HepG2 (cell line): ENCODE data around the gene EPC2. TPM values are rescaled to one million over a fixed set of nuclear protein-coding genes. Genes with fewer than 3 reads are reported as not detected.

Experiments
- ARNT2 ChIP-seq: sonication (generic); formaldehyde crosslinking; IDR thresholded peaks from 2 replicates; pipeline ENCODE4 v1.8.0; 2022; ENCODE audit warnings: mild to moderate bottlenecking, low read depth, missing genetic modification reagents, moderate library complexity
- ATF3 ChIP-seq: sonication (generic); formaldehyde crosslinking; IDR thresholded peaks from 2 replicates; pipeline ENCODE4 v1.4.0; 2020; ENCODE audit warnings: missing genetic modification reagents
- ATF7 ChIP-seq, 2 experiments: fragments of 450-650 bp in 1 of 2; sonication (generic) in 1 of 2; formaldehyde crosslinking in 1 of 2; IDR thresholded peaks; 2 replicates each; pipeline versions ENCODE4 v1.4.0 to v1.6.1; 2016 to 2020; ENCODE audit warnings: antibody characterized with exemption in 1 of 2, mild to moderate bottlenecking in 1 of 2, missing genetic modification reagents in 1 of 2
- DZIP1 ChIP-seq: sonication (generic); formaldehyde crosslinking; IDR thresholded peaks from 2 replicates; pipeline ENCODE4 v1.5.0; 2020; ENCODE audit warnings: mild to moderate bottlenecking, missing genetic modification reagents
- ELF4 ChIP-seq: sonication (generic); formaldehyde crosslinking; IDR thresholded peaks from 2 replicates; pipeline ENCODE4 v1.5.0; 2020; ENCODE audit warnings: missing genetic modification reagents, mild to moderate bottlenecking, moderate library complexity, borderline replicate concordance
- NONO ChIP-seq, 2 experiments: fragments of 450-650 bp in 1 of 2; sonication (generic) in 1 of 2; formaldehyde crosslinking in 1 of 2; IDR thresholded peaks in 1 of 2; conservative IDR thresholded peaks in 1 of 2; 2 replicates each; pipeline versions ENCODE4 v1.6.1 to v1.8.0; 2017 to 2022; ENCODE audit warnings: mild to moderate bottlenecking in 1 of 2, missing genetic modification reagents in 1 of 2, moderate library complexity in 1 of 2
- ZFP36L2 ChIP-seq: sonication (generic); formaldehyde crosslinking; IDR thresholded peaks from 2 replicates; pipeline ENCODE4 v1.4.0; 2020; ENCODE audit warnings: missing genetic modification reagents
- ZNF234 ChIP-seq: sonication (generic); formaldehyde crosslinking; conservative IDR thresholded peaks from 2 replicates; pipeline ENCODE4 v1.5.1; 2020; ENCODE audit warnings: mild to moderate bottlenecking, missing genetic modification reagents
- ZNF441 ChIP-seq: sonication (generic); formaldehyde crosslinking; IDR thresholded peaks from 2 replicates; pipeline ENCODE4 v1.7.0; 2021; ENCODE audit warnings: missing genetic modification reagents, borderline replicate concordance
- ZNF629 ChIP-seq: sonication (generic); formaldehyde crosslinking; conservative IDR thresholded peaks from 2 replicates; pipeline ENCODE4 v1.5.0; 2020; ENCODE audit warnings: missing genetic modification reagents
- polyA plus RNA-seq, 8 experiments: library from polyadenylated mRNA; depleted of rRNA in 3 of 8; stranded (reverse) in 7 of 8; unstranded in 1 of 8; fragments of >200 nt; fragmentation: Illumina TruSeq in 4 of 8; extraction: Trizol in 4 of 8; gene quantifications; 2 replicates each; pipeline versions ENCODE4 v1.2.1 to v1.2.3, GENCODE V29; 2011 to 2016; ENCODE audit warnings: low read depth in 4 of 8, missing spikeins in 1 of 8, mixed read lengths in 1 of 8; ENCODE audit not compliant: insufficient read depth in 1 of 8
- total RNA-seq, 5 experiments: library from RNA; depleted of rRNA; stranded (reverse); fragments of >200 nt; fragmentation: Illumina TruSeq; extraction: Trizol; gene quantifications; 2 replicates each; pipeline ENCODE4 v1.2.3, GENCODE V29; 2016; ENCODE audit warnings: low read depth in 1 of 5
- TF ChIP-seq, protein P1 (sequence below): IDR thresholded peaks from 2 replicates; pipeline ENCODE4 v1.6.1; 2016; ENCODE audit warnings: missing genetic modification reagents, missing compliant biosample characterization
- TF ChIP-seq, protein P2 (sequence below): sonication (generic); formaldehyde crosslinking; conservative IDR thresholded peaks from 2 replicates; pipeline ENCODE4 v1.8.0; 2022; ENCODE audit warnings: low read depth, missing genetic modification reagents
- TF ChIP-seq, protein P3 (sequence below): sonication (generic); formaldehyde crosslinking; IDR thresholded peaks from 2 replicates; pipeline ENCODE4 v1.4.0; 2020; ENCODE audit warnings: missing genetic modification reagents
- TF ChIP-seq, protein P4 (sequence below): sonication (generic); formaldehyde crosslinking; IDR thresholded peaks from 2 replicates; pipeline ENCODE4 v1.4.0; 2020; ENCODE audit warnings: mild to moderate bottlenecking, missing genetic modification reagents
- TF ChIP-seq, protein P5 (sequence below): sonication (generic); formaldehyde crosslinking; IDR thresholded peaks from 2 replicates; pipeline ENCODE4 v1.5.0; 2020; ENCODE audit warnings: missing genetic modification reagents

EPC2 gene
- total and polyA plus RNA-seq, 2 of the 13 experiments (the other 11 are each of a cell fraction or from before 2014, with no cell fraction given): 20.5 to 22.0 TPM

- no peak for TF ChIP-seq NONO (IDR thresholded peaks at IDR 0.05)
- peak; percentile 84 for TF ChIP-seq NONO (CRISPR knock-in tag; conservative IDR thresholded peaks at IDR 0.05)
- TF ChIP-seq, protein P1, sequence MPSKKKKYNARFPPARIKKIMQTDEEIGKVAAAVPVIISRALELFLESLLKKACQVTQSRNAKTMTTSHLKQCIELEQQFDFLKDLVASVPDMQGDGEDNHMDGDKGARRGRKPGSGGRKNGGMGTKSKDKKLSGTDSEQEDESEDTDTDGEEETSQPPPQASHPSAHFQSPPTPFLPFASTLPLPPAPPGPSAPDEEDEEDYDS (CRISPR knock-in tag): 0 out of 2 replicates have a peak, but pooled peaks have one; percentile 26
- TF ChIP-seq ZFP36L2 (CRISPR knock-in tag): no peak
- TF ChIP-seq ZNF441 (CRISPR knock-in tag): no peak
- TF ChIP-seq, protein P2, sequence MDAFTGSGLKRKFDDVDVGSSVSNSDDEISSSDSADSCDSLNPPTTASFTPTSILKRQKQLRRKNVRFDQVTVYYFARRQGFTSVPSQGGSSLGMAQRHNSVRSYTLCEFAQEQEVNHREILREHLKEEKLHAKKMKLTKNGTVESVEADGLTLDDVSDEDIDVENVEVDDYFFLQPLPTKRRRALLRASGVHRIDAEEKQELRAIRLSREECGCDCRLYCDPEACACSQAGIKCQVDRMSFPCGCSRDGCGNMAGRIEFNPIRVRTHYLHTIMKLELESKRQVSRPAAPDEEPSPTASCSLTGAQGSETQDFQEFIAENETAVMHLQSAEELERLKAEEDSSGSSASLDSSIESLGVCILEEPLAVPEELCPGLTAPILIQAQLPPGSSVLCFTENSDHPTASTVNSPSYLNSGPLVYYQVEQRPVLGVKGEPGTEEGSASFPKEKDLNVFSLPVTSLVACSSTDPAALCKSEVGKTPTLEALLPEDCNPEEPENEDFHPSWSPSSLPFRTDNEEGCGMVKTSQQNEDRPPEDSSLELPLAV (CRISPR knock-in tag): no peak
- TF ChIP-seq, protein P3, sequence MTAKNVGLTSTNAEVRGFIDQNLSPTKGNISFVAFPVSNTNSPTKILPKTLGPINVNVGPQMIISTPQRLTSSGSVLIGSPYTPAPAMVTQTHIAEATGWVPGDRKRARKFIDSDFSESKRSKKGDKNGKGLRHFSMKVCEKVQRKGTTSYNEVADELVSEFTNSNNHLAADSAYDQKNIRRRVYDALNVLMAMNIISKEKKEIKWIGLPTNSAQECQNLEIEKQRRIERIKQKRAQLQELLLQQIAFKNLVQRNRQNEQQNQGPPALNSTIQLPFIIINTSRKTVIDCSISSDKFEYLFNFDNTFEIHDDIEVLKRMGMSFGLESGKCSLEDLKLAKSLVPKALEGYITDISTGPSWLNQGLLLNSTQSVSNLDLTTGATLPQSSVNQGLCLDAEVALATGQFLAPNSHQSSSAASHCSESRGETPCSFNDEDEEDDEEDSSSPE (CRISPR knock-in tag): peak; percentile 48
- no peak for TF ChIP-seq ATF7 (IDR thresholded peaks at IDR 0.05)
- 0 out of 2 replicates have a peak, but pooled peaks have one; percentile 44 for TF ChIP-seq ATF7 (CRISPR knock-in tag; IDR thresholded peaks at IDR 0.05)
- no peak for TF ChIP-seq DZIP1
- TF ChIP-seq ATF3 (CRISPR knock-in tag): no peak
- TF ChIP-seq, protein P4, sequence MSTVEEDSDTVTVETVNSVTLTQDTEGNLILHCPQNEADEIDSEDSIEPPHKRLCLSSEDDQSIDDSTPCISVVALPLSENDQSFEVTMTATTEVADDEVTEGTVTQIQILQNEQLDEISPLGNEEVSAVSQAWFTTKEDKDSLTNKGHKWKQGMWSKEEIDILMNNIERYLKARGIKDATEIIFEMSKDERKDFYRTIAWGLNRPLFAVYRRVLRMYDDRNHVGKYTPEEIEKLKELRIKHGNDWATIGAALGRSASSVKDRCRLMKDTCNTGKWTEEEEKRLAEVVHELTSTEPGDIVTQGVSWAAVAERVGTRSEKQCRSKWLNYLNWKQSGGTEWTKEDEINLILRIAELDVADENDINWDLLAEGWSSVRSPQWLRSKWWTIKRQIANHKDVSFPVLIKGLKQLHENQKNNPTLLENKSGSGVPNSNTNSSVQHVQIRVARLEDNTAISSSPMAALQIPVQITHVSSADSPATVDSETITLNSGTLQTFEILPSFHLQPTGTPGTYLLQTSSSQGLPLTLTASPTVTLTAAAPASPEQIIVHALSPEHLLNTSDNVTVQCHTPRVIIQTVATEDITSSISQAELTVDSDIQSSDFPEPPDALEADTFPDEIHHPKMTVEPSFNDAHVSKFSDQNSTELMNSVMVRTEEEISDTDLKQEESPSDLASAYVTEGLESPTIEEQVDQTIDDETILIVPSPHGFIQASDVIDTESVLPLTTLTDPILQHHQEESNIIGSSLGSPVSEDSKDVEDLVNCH (CRISPR knock-in tag): no peak
- no peak for TF ChIP-seq ZNF234 (CRISPR knock-in tag)
- TF ChIP-seq ZNF629 (CRISPR knock-in tag): no peak
- TF ChIP-seq ARNT2 (CRISPR knock-in tag): no peak; the same call in 1 of the 2 replicates
- no peak for TF ChIP-seq ELF4
- TF ChIP-seq, protein P5, sequence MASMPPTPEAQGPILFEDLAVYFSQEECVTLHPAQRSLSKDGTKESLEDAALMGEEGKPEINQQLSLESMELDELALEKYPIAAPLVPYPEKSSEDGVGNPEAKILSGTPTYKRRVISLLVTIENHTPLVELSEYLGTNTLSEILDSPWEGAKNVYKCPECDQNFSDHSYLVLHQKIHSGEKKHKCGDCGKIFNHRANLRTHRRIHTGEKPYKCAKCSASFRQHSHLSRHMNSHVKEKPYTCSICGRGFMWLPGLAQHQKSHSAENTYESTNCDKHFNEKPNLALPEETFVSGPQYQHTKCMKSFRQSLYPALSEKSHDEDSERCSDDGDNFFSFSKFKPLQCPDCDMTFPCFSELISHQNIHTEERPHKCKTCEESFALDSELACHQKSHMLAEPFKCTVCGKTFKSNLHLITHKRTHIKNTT: no peak
These were observed at the start of gene EPC2 (continued) for GRCh38 chr2:148643998-148644882.
